DMS153 treated with DMSO at 0.1 percent for 48 hours (cell line): ENCODE results near the gene TMEM181.

ENCODE experiments used
- DNase-seq: peaks from one replicate; lab custom pipeline; 2025; ENCODE audit not compliant: unreplicated experiment; lab: John Stamatoyannopoulos, UW

TMEM181 gene

GRCh38 chr6:158680481-158680880 lies 120.6 kb downstream of the TMEM181 start:
- no peak for DNase-seq

GRCh38 chr6:158684311-158684710 lies 124.4 kb downstream of the TMEM181 start:
- no peak for DNase-seq

DNA sequence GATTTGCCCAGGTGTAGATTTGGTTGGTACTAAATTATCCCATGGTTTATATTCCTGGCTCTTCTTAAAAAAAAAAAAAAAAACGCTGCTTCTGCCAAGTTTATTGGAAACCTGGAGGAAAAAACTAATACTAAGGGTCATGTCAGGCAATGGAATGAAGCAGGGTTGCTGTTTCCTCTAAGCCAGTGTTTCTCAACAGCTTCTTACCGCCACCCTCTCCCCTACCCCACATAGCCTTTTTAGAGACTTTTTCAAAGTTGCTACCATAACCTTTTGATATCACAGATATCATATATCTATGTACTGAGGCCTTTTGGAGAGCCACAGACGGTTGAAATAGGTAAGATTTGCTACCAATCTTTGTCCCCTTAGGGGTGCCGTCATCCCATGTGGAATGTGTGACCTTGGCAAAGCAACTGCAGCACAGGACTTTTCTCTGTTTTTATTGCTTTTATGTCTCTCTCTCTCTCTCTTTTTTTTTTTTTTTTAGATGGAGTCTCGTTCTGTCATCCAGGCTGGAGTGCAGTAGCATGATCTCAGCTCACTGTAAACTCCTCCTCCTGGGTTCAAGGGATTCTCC lies 124.9 kb downstream of the TMEM181 start:
- no peak for DNase-seq
